H9 (cell line): ENCODE results near the gene VSIG2. TPM values are rescaled to one million over a fixed set of nuclear protein-coding genes. Genes with fewer than 3 reads are reported as not detected.

Source experiments
- DNase-seq: peaks from one replicate; pipeline ENCODE4 v3.0.0-alpha.2; 2017
- H2AFZ ChIP-seq: one replicate; pipeline ENCODE4 v1.6.1; 2013; ENCODE audit warnings: mild to moderate bottlenecking, low read length, control low read depth, moderate library complexity
- H2AK5ac ChIP-seq: 2 replicates; pipeline ENCODE4 v1.6.1; 2013; ENCODE audit warnings: low read length, control low read depth, mixed read lengths; ENCODE audit not compliant: insufficient read length
- H2BK120ac ChIP-seq: one replicate; pipeline ENCODE4 v1.6.1; 2013; ENCODE audit warnings: low read depth, mild to moderate bottlenecking, low read length, control low read depth, inconsistent platforms; ENCODE audit not compliant: poor library complexity, severe bottlenecking
- H2BK12ac ChIP-seq: 2 replicates; pipeline ENCODE4 v1.6.1; 2013; ENCODE audit warnings: low read length, control low read depth, mixed read lengths, low read depth; ENCODE audit not compliant: insufficient read length
- H2BK15ac ChIP-seq: 2 replicates; pipeline ENCODE4 v1.6.1; 2013; ENCODE audit warnings: low read depth, low read length, control low read depth
- H2BK20ac ChIP-seq: one replicate; pipeline ENCODE4 v1.6.1; 2013; ENCODE audit warnings: low read depth, mild to moderate bottlenecking, low read length, control low read depth, inconsistent platforms; ENCODE audit not compliant: poor library complexity, severe bottlenecking
- H2BK5ac ChIP-seq: 2 replicates; pipeline ENCODE4 v1.6.1; 2013; ENCODE audit warnings: low read length, control low read depth, mixed read lengths; ENCODE audit not compliant: insufficient read length
- H3K14ac ChIP-seq: 2 replicates; pipeline ENCODE4 v1.6.1; 2013; ENCODE audit warnings: low read length, control low read depth; ENCODE audit not compliant: insufficient read depth
- H3K18ac ChIP-seq: 2 replicates; pipeline ENCODE4 v1.6.1; 2013; ENCODE audit warnings: low read depth, mild to moderate bottlenecking, mixed read lengths, low read length, control low read depth; ENCODE audit not compliant: insufficient read length
- H3K23ac ChIP-seq: 2 replicates; pipeline ENCODE4 v1.6.1; 2013; ENCODE audit warnings: low read length, control low read depth, mixed read lengths, low read depth; ENCODE audit not compliant: insufficient read length
- H3K23me2 ChIP-seq: 2 replicates; pipeline ENCODE4 v1.6.1; 2013; ENCODE audit warnings: low read depth, mild to moderate bottlenecking, mixed read lengths, low read length, control low read depth; ENCODE audit not compliant: insufficient read length, poor library complexity, severe bottlenecking
- H3K27ac ChIP-seq: 2 replicates; pipeline ENCODE4 v1.5.1; 2013; ENCODE audit warnings: low read length, control low read depth, mixed read lengths, low read depth; ENCODE audit not compliant: insufficient read length
- H3K27me3 ChIP-seq: 2 replicates; pipeline ENCODE4 v1.6.1; 2013; ENCODE audit warnings: low read length, control low read depth, inconsistent platforms; ENCODE audit not compliant: insufficient read depth
- H3K4ac ChIP-seq: 2 replicates; pipeline ENCODE4 v1.6.1; 2013; ENCODE audit warnings: low read depth, mild to moderate bottlenecking, control low read depth, inconsistent platforms, low read length, moderate library complexity
- H3K4me1 ChIP-seq: 2 replicates; pipeline ENCODE4 v1.6.1; 2013; ENCODE audit warnings: low read length, control low read depth, inconsistent platforms; ENCODE audit not compliant: insufficient read depth
- H3K4me2 ChIP-seq: 2 replicates; pipeline ENCODE4 v1.6.1; 2013; ENCODE audit warnings: low read length, control low read depth, mixed read lengths; ENCODE audit not compliant: insufficient read length, insufficient read depth
- H3K56ac ChIP-seq: 2 replicates; pipeline ENCODE4 v1.6.1; 2013; ENCODE audit warnings: low read depth, mild to moderate bottlenecking, mixed read lengths, low read length, control low read depth; ENCODE audit not compliant: insufficient read length
- H3K79me1 ChIP-seq: 2 replicates; pipeline ENCODE4 v1.6.1; 2013; ENCODE audit warnings: low read depth, mild to moderate bottlenecking, moderate library complexity, low read length, control low read depth, inconsistent platforms; ENCODE audit not compliant: insufficient read depth, poor library complexity, severe bottlenecking
- H3K79me2 ChIP-seq: 2 replicates; pipeline ENCODE4 v1.6.1; 2013; ENCODE audit warnings: low read length, control low read depth, inconsistent platforms; ENCODE audit not compliant: insufficient read depth
- H3K9ac ChIP-seq: 2 replicates; pipeline ENCODE4 v1.6.1; 2013; ENCODE audit warnings: low read length, control low read depth, mixed read lengths; ENCODE audit not compliant: insufficient read length; ENCODE audit errors: extremely low read depth
- H3K9me3 ChIP-seq: one replicate; pipeline ENCODE4 v1.6.1; 2013; ENCODE audit warnings: low read depth, low read length, inconsistent platforms; ENCODE audit not compliant: control insufficient read depth
- H3T11ph ChIP-seq: one replicate; pipeline ENCODE4 v1.6.1; 2013; ENCODE audit warnings: mild to moderate bottlenecking, low read length, control low read depth, inconsistent platforms
- H4K20me1 ChIP-seq: one replicate; pipeline ENCODE4 v1.6.1; 2013; ENCODE audit not compliant: control insufficient read depth, insufficient read length, insufficient read depth
- H4K5ac ChIP-seq: 2 replicates; pipeline ENCODE4 v1.6.1; 2013; ENCODE audit warnings: low read depth, mild to moderate bottlenecking, mixed read lengths, low read length, control low read depth; ENCODE audit not compliant: insufficient read length
- H4K8ac ChIP-seq: replicated peaks from 2 replicates; pipeline ENCODE4 v1.6.1; 2013; ENCODE audit warnings: low read length, control low read depth, mixed read lengths, low read depth; ENCODE audit not compliant: insufficient read length
- H4K91ac ChIP-seq: 2 replicates; pipeline ENCODE4 v1.6.1; 2013; ENCODE audit warnings: low read depth, mild to moderate bottlenecking, moderate library complexity, mixed read lengths, low read length, control low read depth; ENCODE audit not compliant: insufficient read length
- H3K27ac Mint-ChIP-seq, 3 experiments: 2 replicates in 2 of 3; 3 replicates in 1 of 3; pipeline ENCODE4 v1.8.0; 2020 to 2021; ENCODE audit warnings: mixed read lengths in 3 of 3, mild to moderate bottlenecking in 1 of 3, moderate library complexity in 1 of 3
- H3K27me3 Mint-ChIP-seq: 2 replicates; pipeline ENCODE4 v1.8.0; 2021; ENCODE audit warnings: low read depth, mild to moderate bottlenecking, moderate library complexity, mixed read lengths
- H3K36me3 Mint-ChIP-seq, 3 experiments: 2 replicates in 2 of 3; 3 replicates in 1 of 3; pipeline ENCODE4 v1.8.0; 2020 to 2021; ENCODE audit warnings: low read depth in 3 of 3, mixed read lengths in 3 of 3; ENCODE audit not compliant: insufficient read depth in 1 of 3
- H3K4me1 Mint-ChIP-seq, 2 experiments: 2 replicates each; pipeline ENCODE4 v1.8.0; 2020; ENCODE audit warnings: mixed read lengths in 2 of 2
- H3K4me3 Mint-ChIP-seq, 2 experiments: 2 replicates in 1 of 2; 3 replicates in 1 of 2; pipeline ENCODE4 v1.8.0; 2020 to 2021; ENCODE audit warnings: mild to moderate bottlenecking in 2 of 2, mixed read lengths in 2 of 2, moderate library complexity in 1 of 2
- H3K9me3 Mint-ChIP-seq, 2 experiments: 2 replicates in 1 of 2; 3 replicates in 1 of 2; pipeline ENCODE4 v1.8.0; 2020; ENCODE audit warnings: mild to moderate bottlenecking in 2 of 2, mixed read lengths in 2 of 2, moderate library complexity in 1 of 2
- WGBS: extraction: QIAGEN DNeasy Blood & Tissue Kit; methylation state at CpG from one replicate; pipeline ENCODE4 v1.1.7; 2013; ENCODE audit warnings: missing lambda C conversion rate, low lambda C conversion rate, mixed read lengths; ENCODE audit not compliant: insufficient read length; ENCODE audit errors: extremely low coverage; 5-methylcytosine and 5-hydroxymethylcytosine counted together
- total RNA-seq: library from RNA; stranded (reverse); gene quantifications from 2 replicates; pipeline ENCODE4 v1.2.1, GENCODE V29; 2021
- TF ChIP-seq, protein P1 (sequence below): fragments of 200-600 bp; sonication (generic); conservative IDR thresholded peaks from 3 replicates; pipeline ENCODE4 v1.8.0; 2021; ENCODE audit warnings: antibody characterized with exemption, mild to moderate bottlenecking

The VSIG2 gene
- total RNA-seq, 1 experiment from 2014 or later = not detected

DNA sequence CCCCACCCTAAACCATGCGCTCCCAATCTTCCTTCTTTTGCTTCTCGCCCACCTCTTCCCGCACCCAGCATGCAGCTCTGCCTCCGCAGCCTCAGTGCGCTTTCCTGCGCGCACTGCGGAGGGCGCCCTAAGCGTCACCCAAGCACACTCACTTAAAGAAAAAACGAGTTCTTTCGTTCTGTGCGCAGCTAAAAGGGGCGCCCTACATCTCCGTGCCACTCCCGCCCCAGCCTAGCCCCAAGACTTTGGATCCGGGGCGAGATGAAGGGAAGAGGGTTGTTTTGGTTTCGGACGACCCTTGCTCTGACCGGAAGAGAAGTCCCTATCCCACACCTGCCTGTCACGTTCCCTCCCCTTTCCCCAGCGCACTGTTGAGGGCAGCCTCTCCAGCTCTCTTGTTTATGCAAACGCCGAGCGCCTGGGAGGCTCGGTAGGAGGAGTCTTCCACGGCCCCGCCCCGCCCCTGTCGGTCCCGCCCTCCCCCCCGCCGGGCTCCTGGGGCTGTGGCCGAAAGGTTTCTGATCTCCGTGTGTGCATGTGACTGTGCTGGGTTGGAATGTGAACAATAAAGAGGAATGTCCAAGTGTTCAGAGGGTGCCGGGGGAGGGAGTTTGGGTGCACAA is 5.3 kb downstream of the VSIG2 start:
- H3K4me1 Mint-ChIP-seq = peaks cover 21 to 33% of the 10 kb centered on the region in 2 experiments
- Histone ChIP-seq H2BK15ac (no peak overlapping the region), H3K79me1 (no peaks in the 10 kb centered on the region), H3K4ac (no peak overlapping the region), H3K23ac (no peak overlapping the region), H2AFZ (no peak overlapping the region), H4K91ac (no peak overlapping the region), H2BK5ac (no peak overlapping the region), H3K79me2 (no peaks in the 10 kb centered on the region), H4K20me1 (no peaks in the 10 kb centered on the region), H3K4me2 (peak overlapping the region; percentile 51), H3K27ac (no peak overlapping the region), H4K5ac (no peak overlapping the region), H2BK120ac (no peak overlapping the region), H2AK5ac (no peak overlapping the region), H3T11ph (no peak overlapping the region), H3K56ac (no peak overlapping the region), H3K4me1 (no peaks in the 10 kb centered on the region), H3K23me2 (peaks cover 19% of the 10 kb centered on the region), H2BK20ac (no peak overlapping the region), H3K27me3 (peaks cover 90% of the 10 kb centered on the region), H3K9me3 (no peaks in the 10 kb centered on the region), H3K14ac (no peak overlapping the region), H2BK12ac (no peak overlapping the region), H3K18ac (no peak overlapping the region), H3K9ac (no peak overlapping the region), H4K8ac (no peak overlapping the region)
- peaks cover 3 to 7% of the 10 kb centered on the region in 2 experiments; a peak in 2 of 5 replicates for H3K9me3 Mint-ChIP-seq
- peak; percentile 95 for DNase-seq
- H3K27ac Mint-ChIP-seq = peak overlapping the region; percentile 17 to 94 (median 56); a peak in 5 of 7 replicates
- no CpG with 5 or more reads among the region's 37 CpGs for WGBS
- H3K4me3 Mint-ChIP-seq = peak overlapping the region; percentile 79 to 92
- H3K27me3 Mint-ChIP-seq = peaks cover 95% of the 10 kb centered on the region
- TF ChIP-seq, protein P1, sequence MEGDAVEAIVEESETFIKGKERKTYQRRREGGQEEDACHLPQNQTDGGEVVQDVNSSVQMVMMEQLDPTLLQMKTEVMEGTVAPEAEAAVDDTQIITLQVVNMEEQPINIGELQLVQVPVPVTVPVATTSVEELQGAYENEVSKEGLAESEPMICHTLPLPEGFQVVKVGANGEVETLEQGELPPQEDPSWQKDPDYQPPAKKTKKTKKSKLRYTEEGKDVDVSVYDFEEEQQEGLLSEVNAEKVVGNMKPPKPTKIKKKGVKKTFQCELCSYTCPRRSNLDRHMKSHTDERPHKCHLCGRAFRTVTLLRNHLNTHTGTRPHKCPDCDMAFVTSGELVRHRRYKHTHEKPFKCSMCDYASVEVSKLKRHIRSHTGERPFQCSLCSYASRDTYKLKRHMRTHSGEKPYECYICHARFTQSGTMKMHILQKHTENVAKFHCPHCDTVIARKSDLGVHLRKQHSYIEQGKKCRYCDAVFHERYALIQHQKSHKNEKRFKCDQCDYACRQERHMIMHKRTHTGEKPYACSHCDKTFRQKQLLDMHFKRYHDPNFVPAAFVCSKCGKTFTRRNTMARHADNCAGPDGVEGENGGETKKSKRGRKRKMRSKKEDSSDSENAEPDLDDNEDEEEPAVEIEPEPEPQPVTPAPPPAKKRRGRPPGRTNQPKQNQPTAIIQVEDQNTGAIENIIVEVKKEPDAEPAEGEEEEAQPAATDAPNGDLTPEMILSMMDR = peak; percentile 75
- no peaks in the 10 kb centered on the region; a peak in 2 of 7 replicates for H3K36me3 Mint-ChIP-seq
